GM18873 (cell line): ENCODE measurements around the gene CLEC16A.

ENCODE experiments used
- ATAC-seq: cut with Tn5 transposase; IDR thresholded peaks from one replicate; pipeline ENCODE4 v1.9.1; 2021; ENCODE audit warnings: mild to moderate bottlenecking, moderate library complexity, moderate number of reproducible peaks; ENCODE audit not compliant: unreplicated experiment, low FRiP score

Gene CLEC16A

GRCh38 chr16:11073407-11073999 is 129.1 kb downstream of the CLEC16A start:
- ATAC-seq = no peak

- ATAC-seq = no peak
Measured at GRCh38 chr16:11074131-11074530, 129.8 kb downstream of the CLEC16A start.

GRCh38 chr16:11075163-11075562 is 130.8 kb downstream of the CLEC16A start:
- no peak for ATAC-seq

GRCh38 chr16:11076259-11077018 is 132.1 kb downstream of the CLEC16A start:
- peak; percentile 41 for ATAC-seq

- no peak for ATAC-seq
Measured at GRCh38 chr16:11078812-11079459, 134.6 kb downstream of the CLEC16A start.

GRCh38 chr16:11079652-11080187 is 135.4 kb downstream of the CLEC16A start:
- no peak for ATAC-seq

GRCh38 chr16:11080327-11080967 is 136.1 kb downstream of the CLEC16A start:
- ATAC-seq = no peak

- ATAC-seq = no peak
Measured at GRCh38 chr16:11080999-11081630, 136.8 kb downstream of the CLEC16A start.

- ATAC-seq = no peak
Measured at GRCh38 chr16:11082108-11082859, 137.9 kb downstream of the CLEC16A start.

- no peak for ATAC-seq
Measured at GRCh38 chr16:11082860-11083388, 138.6 kb downstream of the CLEC16A start.

- no peak for ATAC-seq
Measured at GRCh38 chr16:11084484-11084875, 140.1 kb downstream of the CLEC16A start.

GRCh38 chr16:11084876-11085485 is 140.6 kb downstream of the CLEC16A start:
- ATAC-seq = no peak

- ATAC-seq = no peak
Measured at GRCh38 chr16:11085916-11086315, 141.6 kb downstream of the CLEC16A start.

- ATAC-seq = no peak
Measured at GRCh38 chr16:11087691-11088073, 143.3 kb downstream of the CLEC16A start.

GRCh38 chr16:11088074-11088730 is 143.8 kb downstream of the CLEC16A start:
- ATAC-seq = no peak

- ATAC-seq = no peak
Measured at GRCh38 chr16:11088831-11089230, 144.5 kb downstream of the CLEC16A start.

GRCh38 chr16:11089504-11090124 is 145.2 kb downstream of the CLEC16A start:
- no peak for ATAC-seq

- ATAC-seq = no peak
Measured at GRCh38 chr16:11090232-11090631, 145.9 kb downstream of the CLEC16A start.
